Measurements from ENCODE around the gene NLRX1. TPM values are rescaled to one million over a fixed set of nuclear protein-coding genes. Genes with fewer than 3 reads are reported as not detected.
A peak's percentile ranks its signal among the peaks of the same experiment; 100 is the strongest.
"Not testable (repeated sequence)": the region's sequence is repeated elsewhere in the genome, so short reads cannot be mapped to it uniquely, and the experiment has no call there.

The NLRX1 gene
- total and polyA plus RNA-seq, 7 experiments from 2014 or later = 6.5 to 19.5 (median 9.8) TPM

DNA sequence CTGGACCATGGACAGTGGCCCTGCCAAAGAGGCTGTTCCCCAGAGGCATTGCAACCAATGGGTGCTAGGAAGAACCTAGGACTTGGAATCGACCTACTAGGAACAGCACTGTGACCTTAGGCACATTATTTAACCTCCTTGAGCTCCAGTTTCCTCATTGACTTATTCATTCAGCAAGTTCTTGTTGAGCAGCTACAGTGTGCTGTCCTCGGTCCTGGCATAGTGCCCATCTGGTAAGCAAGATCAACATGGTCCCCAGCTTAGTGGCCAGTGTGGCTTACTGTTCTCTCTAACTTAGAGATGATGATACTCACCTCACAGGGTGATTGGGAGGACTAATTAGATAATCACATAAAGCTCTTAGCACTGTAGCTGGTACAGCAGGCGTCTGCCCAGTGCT lies 11.5 kb upstream of the NLRX1 start:
- H3K27me3 ChIP-seq (ENCODE audit: control insufficient read depth in 2 of 2, insufficient read depth in 2 of 2, low read length in 2 of 2) = no peaks in the 10 kb centered on the region
- Mint-ChIP-seq H3K4me1 (peaks cover 0 to 8% (median 2%) of the 10 kb centered on the region in 7 donors), H3K36me3 (no peaks in the 10 kb centered on the region), H3K27ac (no peak overlapping the region), H3K27me3 (peaks cover 0 to 24% (median 5%) of the 10 kb centered on the region in 5 donors), H3K9me3 (no peaks in the 10 kb centered on the region), H3K4me3 (no peak overlapping the region)
- no peaks in the 10 kb centered on the region for H3K4me1 ChIP-seq (ENCODE audit: control insufficient read depth in 2 of 2, insufficient read depth in 2 of 2, low read length in 2 of 2)
- H3K36me3 ChIP-seq (ENCODE audit: control insufficient read depth in 2 of 3, insufficient read depth in 3 of 3, low read length in 3 of 3) = no peaks in the 10 kb centered on the region
- ChIA-PET CTCF (no interaction called here), POLR2A (no interaction called here)
- no peaks in the 10 kb centered on the region for H3K9me3 ChIP-seq (ENCODE audit: control insufficient read depth in 2 of 3, low read length in 3 of 3)
- intact Hi-C loops (cut with micrococcal nuclease) = no loop called here
- H3K27ac ChIP-seq (ENCODE audit: low read depth, low read length) = no peak overlapping the region
- H3K4me3 ChIP-seq (ENCODE audit: low read length) = no peak overlapping the region
- no peak for ATAC-seq
- DNase-seq = no peak

- intact Hi-C loops (cut with micrococcal nuclease) = no loop called here
- no peaks in the 10 kb centered on the region for H3K36me3 Mint-ChIP-seq
- no peak overlapping the region for H3K27ac ChIP-seq (ENCODE audit: low read depth, low read length)
- CTCF ChIA-PET = no interaction called here
- H3K9me3 ChIP-seq (ENCODE audit: control insufficient read depth in 2 of 3, low read length in 3 of 3) = no peaks in the 10 kb centered on the region
- DNase-seq (no peak), ATAC-seq (no peak)
- H3K36me3 ChIP-seq (ENCODE audit: control insufficient read depth in 2 of 3, insufficient read depth in 3 of 3, low read length in 3 of 3) = no peaks in the 10 kb centered on the region
- H3K27me3 Mint-ChIP-seq = peaks cover 0 to 14% (median 5%) of the 10 kb centered on the region in 5 donors
- POLR2A ChIA-PET = interaction anchor here (0.7 kb wide), 1 partner anchor 11 kb away, joined by 3 read pairs; no protein-coding TSS in a partner anchor
- no peaks in the 10 kb centered on the region for H3K27me3 ChIP-seq (ENCODE audit: control insufficient read depth in 2 of 2, insufficient read depth in 2 of 2, low read length in 2 of 2)
- no peaks in the 10 kb centered on the region for H3K4me1 ChIP-seq (ENCODE audit: control insufficient read depth in 2 of 2, insufficient read depth in 2 of 2, low read length in 2 of 2)
- no peak overlapping the region for H3K4me3 Mint-ChIP-seq
- no peak overlapping the region for H3K4me3 ChIP-seq (ENCODE audit: low read length)
- H3K4me1 Mint-ChIP-seq = peaks cover 0 to 8% (median 2%) of the 10 kb centered on the region in 7 donors
- H3K9me3 Mint-ChIP-seq = no peaks in the 10 kb centered on the region
- no peak overlapping the region for H3K27ac Mint-ChIP-seq
Measured at GRCh38 chr11:119158467-119158866, 10.1 kb upstream of the NLRX1 start.

DNA sequence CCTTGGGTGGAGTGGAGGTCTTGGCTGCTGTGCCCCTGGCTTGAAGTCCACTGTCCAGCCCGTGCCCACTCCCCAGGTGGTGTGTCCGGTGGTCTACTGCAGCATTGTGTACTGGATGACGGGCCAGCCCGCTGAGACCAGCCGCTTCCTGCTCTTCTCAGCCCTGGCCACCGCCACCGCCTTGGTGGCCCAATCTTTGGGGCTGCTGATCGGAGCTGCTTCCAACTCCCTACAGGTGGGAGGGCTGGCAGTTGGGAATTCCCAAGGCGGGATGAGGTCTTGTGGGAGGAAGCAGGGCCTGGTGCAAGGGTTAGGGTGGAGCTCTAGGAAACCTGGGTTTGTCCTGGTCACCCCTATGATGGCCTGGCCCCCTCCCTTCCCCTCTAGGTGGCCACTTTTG lies 8.4 kb upstream of the NLRX1 start:
- Histone ChIP-seq H3K9me3 (ENCODE audit: control insufficient read depth in 2 of 3, low read length in 3 of 3) (no peaks in the 10 kb centered on the region), H3K4me1 (ENCODE audit: control insufficient read depth in 2 of 2, insufficient read depth in 2 of 2, low read length in 2 of 2) (no peaks in the 10 kb centered on the region), H3K4me3 (ENCODE audit: low read length) (no peak overlapping the region), H3K27me3 (ENCODE audit: control insufficient read depth in 2 of 2, insufficient read depth in 2 of 2, low read length in 2 of 2) (no peaks in the 10 kb centered on the region), H3K27ac (ENCODE audit: low read depth, low read length) (no peak overlapping the region), H3K36me3 (ENCODE audit: control insufficient read depth in 2 of 3, insufficient read depth in 3 of 3, low read length in 3 of 3) (no peaks in the 10 kb centered on the region)
- Mint-ChIP-seq H3K36me3 (no peaks in the 10 kb centered on the region), H3K27ac (no peak overlapping the region), H3K4me1 (peaks cover 0 to 8% (median 2%) of the 10 kb centered on the region in 7 donors), H3K9me3 (no peaks in the 10 kb centered on the region), H3K4me3 (no peak overlapping the region), H3K27me3 (peaks cover 0 to 8% (median 5%) of the 10 kb centered on the region in 5 donors)
- ChIA-PET CTCF (interaction anchor here (1.2 kb wide), 1 partner anchor 9 kb away, joined by 5 read pairs; the partner anchor contains the start of gene NLRX1), POLR2A (interaction anchor here (1.2 kb wide), 1 partner anchor 10 kb away, joined by 3 read pairs; no protein-coding TSS in a partner anchor)
- ATAC-seq = no peak
- intact Hi-C loops (cut with micrococcal nuclease) = no loop called here
- DNase-seq = no peak

DNA sequence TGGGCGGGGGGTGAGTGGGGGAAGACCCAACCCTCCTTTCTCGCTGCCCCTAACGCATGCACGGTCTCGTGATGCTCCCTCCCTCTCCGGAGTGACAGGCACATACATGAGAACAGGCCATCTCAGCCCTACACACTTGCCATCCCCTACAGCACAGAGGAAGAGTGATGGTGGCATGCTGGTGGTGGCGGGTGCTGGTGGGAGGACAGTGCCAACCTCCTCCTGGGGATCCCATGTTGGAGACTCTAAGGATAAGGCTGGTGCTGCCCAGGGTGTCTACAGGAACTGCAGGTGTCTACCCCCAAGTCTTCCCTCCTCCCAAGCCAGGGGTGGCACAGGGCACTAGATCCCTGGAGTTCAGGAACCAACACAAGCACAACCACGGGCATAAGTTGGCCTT lies 6.7 kb upstream of the NLRX1 start:
- no peaks in the 10 kb centered on the region for H3K9me3 Mint-ChIP-seq
- H3K27ac ChIP-seq (ENCODE audit: low read depth, low read length) = no peak overlapping the region
- ChIA-PET POLR2A (no interaction called here), CTCF (no interaction called here)
- no peaks in the 10 kb centered on the region for H3K36me3 ChIP-seq (ENCODE audit: control insufficient read depth in 2 of 3, insufficient read depth in 3 of 3, low read length in 3 of 3)
- peaks cover 0 to 4% (median 0%) of the 10 kb centered on the region in 5 donors for H3K27me3 Mint-ChIP-seq
- intact Hi-C loops (cut with micrococcal nuclease) = no loop called here
- H3K27me3 ChIP-seq (ENCODE audit: control insufficient read depth in 2 of 2, insufficient read depth in 2 of 2, low read length in 2 of 2) = no peaks in the 10 kb centered on the region
- no peak overlapping the region for H3K4me3 Mint-ChIP-seq
- no peak overlapping the region for H3K4me3 ChIP-seq (ENCODE audit: low read length)
- no peaks in the 10 kb centered on the region for H3K36me3 Mint-ChIP-seq
- H3K4me1 ChIP-seq (ENCODE audit: control insufficient read depth in 2 of 2, insufficient read depth in 2 of 2, low read length in 2 of 2) = no peaks in the 10 kb centered on the region
- H3K4me1 Mint-ChIP-seq = no peaks in the 10 kb centered on the region
- no peaks in the 10 kb centered on the region for H3K9me3 ChIP-seq (ENCODE audit: control insufficient read depth in 2 of 3, low read length in 3 of 3)
- ATAC-seq (no peak), DNase-seq (no peak)
- no peak overlapping the region for H3K27ac Mint-ChIP-seq

DNA sequence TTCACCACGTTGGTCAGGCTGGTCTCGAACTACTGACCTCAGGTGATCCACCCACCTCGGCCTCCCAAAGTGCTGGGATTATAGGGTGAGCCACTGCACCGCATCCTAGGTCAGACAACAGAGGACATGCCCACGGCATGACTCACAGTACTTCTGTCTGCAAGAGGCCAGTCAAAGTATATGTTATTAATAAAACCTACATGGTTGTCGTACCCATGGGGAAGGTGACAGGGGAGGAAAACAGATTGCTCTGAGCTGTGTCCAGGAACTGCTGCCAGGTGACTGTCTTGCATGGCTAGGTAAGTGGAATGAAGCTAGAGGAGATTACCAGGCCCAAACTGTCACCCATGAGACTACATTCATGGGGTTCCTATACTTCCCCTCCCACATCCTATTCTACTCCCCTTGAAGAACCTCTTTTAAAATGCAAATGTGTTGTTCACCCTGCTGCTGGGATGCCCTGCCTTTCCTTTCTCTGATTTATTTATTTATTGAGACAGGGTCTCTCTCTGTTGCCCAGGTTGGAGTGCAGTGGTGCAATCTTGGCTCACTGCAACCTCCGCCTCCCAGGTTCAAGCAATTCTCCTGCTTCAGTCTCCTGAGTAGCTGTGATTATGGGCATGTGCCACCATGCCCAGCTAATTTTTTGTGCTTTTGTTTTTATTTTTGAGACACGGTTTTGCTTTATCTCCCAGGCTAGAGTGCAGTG lies 2.0 kb upstream of the NLRX1 start:
- Mint-ChIP-seq H3K4me1 (peaks cover 4 to 20% (median 11%) of the 10 kb centered on the region in 7 donors), H3K27ac (no peak overlapping the region), H3K4me3 (no peak overlapping the region), H3K9me3 (no peaks in the 10 kb centered on the region), H3K36me3 (no peaks in the 10 kb centered on the region), H3K27me3 (peaks cover 0 to 4% (median 0%) of the 10 kb centered on the region in 5 donors)
- Histone ChIP-seq H3K27me3 (ENCODE audit: control insufficient read depth in 2 of 2, insufficient read depth in 2 of 2, low read length in 2 of 2) (no peaks in the 10 kb centered on the region), H3K4me1 (ENCODE audit: control insufficient read depth in 2 of 2, insufficient read depth in 2 of 2, low read length in 2 of 2) (peaks cover 0 to 4% of the 10 kb centered on the region in 2 donors), H3K4me3 (ENCODE audit: low read length) (no peak overlapping the region), H3K27ac (ENCODE audit: low read depth, low read length) (no peak overlapping the region), H3K36me3 (ENCODE audit: control insufficient read depth in 2 of 3, insufficient read depth in 3 of 3, low read length in 3 of 3) (peaks cover 0 to 5% (median 0%) of the 10 kb centered on the region in 3 experiments), H3K9me3 (ENCODE audit: control insufficient read depth in 2 of 3, low read length in 3 of 3) (no peaks in the 10 kb centered on the region)
- ATAC-seq (no peak), DNase-seq (no peak)
- ChIA-PET CTCF (interaction anchor here (0.7 to 1.5 kb wide), 5 partner anchors 30 to 159 kb away, joined by 3 to 6 read pairs (median 4); no protein-coding TSS in a partner anchor), POLR2A (interaction anchor here (0.6 to 0.7 kb wide), 2 partner anchors 46 to 151 kb away, joined by 4 read pairs; no protein-coding TSS in a partner anchor)
- intact Hi-C loops (cut with micrococcal nuclease) = loop anchor here in 1 of 2 donors (5.0 kb wide), 2 partner anchors 59 to 149 kb away; partner anchors contain the start of genes C2CD2L, RPS25 and TRAPPC4

DNA sequence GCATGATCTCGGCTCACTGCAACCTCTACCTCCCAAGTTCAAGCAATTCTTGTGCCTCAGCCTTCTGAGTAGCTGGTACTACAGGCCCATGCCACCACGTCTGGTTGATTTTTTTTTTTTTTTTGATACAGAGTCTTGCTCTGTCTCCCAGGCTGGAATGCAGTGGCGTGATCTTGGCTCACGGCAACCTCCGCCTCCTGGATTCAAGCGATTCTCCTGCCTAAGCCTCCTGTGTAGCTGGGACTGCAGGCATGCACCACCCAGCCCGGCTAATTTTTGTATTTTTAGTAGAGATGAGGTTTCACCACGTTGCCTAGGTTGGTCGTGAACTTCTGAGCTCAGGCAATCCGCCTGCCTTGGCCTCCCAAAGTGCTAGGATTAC lies 1.5 kb upstream of the NLRX1 start:
- not testable (repeated sequence) for H3K27ac ChIP-seq (ENCODE audit: low read depth, low read length); H3K27ac Mint-ChIP-seq; H3K36me3 ChIP-seq (ENCODE audit: control insufficient read depth in 2 of 3, insufficient read depth in 3 of 3, low read length in 3 of 3); H3K36me3 Mint-ChIP-seq; H3K27me3 ChIP-seq (ENCODE audit: control insufficient read depth in 2 of 2, insufficient read depth in 2 of 2, low read length in 2 of 2); H3K4me3 ChIP-seq (ENCODE audit: low read length); H3K9me3 Mint-ChIP-seq; H3K27me3 Mint-ChIP-seq; DNase-seq; H3K9me3 ChIP-seq (ENCODE audit: control insufficient read depth in 2 of 3, low read length in 3 of 3); H3K4me1 ChIP-seq (ENCODE audit: control insufficient read depth in 2 of 2, insufficient read depth in 2 of 2, low read length in 2 of 2); ATAC-seq
- Mint-ChIP-seq H3K4me1 (peaks cover 4 to 20% (median 11%) of the 10 kb centered on the region in 7 donors), H3K4me3 (peak overlapping the region in 2 of 10 donors; percentile 21 to 34)
- ChIA-PET POLR2A (interaction anchor here (0.6 to 0.7 kb wide), 2 partner anchors 46 to 151 kb away, joined by 4 read pairs; no protein-coding TSS in a partner anchor), CTCF (interaction anchor here (0.7 to 1.2 kb wide), 5 partner anchors 85 to 159 kb away, joined by 3 to 5 read pairs (median 4); no protein-coding TSS in a partner anchor)
- intact Hi-C loops (cut with micrococcal nuclease) = loop anchor here in 1 of 2 donors (5.0 kb wide), 2 partner anchors 60 to 150 kb away; partner anchors contain the start of genes C2CD2L, RPS25 and TRAPPC4

Data from naive thymus-derived CD4-positive, alpha-beta T cell (primary cell).